Body of pancreas (tissue), 4 donors: Measurements from ENCODE around the gene SLC6A16. TPM values are rescaled to one million over a fixed set of nuclear protein-coding genes. Genes with fewer than 3 reads are reported as not detected.
A peak's percentile ranks its signal among the peaks of the same experiment; 100 is the strongest.
"Not testable (repeated sequence)": the region's sequence is repeated elsewhere in the genome, so short reads cannot be mapped to it uniquely, and the experiment has no call there.

ENCODE experiments used
- ATAC-seq: fragments of 150-250 bp; one replicate; pipeline ENCODE4 v1.9.1; 2016
- DNase-seq, 4 donors: peaks; one replicate each; pipeline ENCODE4 v3.0.0-alpha.2; 2019
- H3K27ac ChIP-seq, 4 donors: fragments of 200-600 bp; sonication (generic); 1 replicate in 3 of 4; 2 replicates in 1 of 4; pipeline versions ENCODE4 v1.5.1 to v1.6.1; 2016 to 2019; ENCODE audit warnings: mild to moderate bottlenecking in 1 of 4, mixed read lengths in 1 of 4, moderate library complexity in 1 of 4
- H3K27me3 ChIP-seq, 2 donors: fragments of 200-600 bp; sonication (generic); one replicate each; pipeline ENCODE4 v1.6.0; 2016; ENCODE audit warnings: mild to moderate bottlenecking in 1 of 2
- H3K36me3 ChIP-seq, 2 donors: fragments of 200-600 bp; sonication (generic); replicated peaks in 1 of 2; 2 replicates each; pipeline ENCODE4 v1.5.1; 2016; ENCODE audit warnings: low read depth in 2 of 2; ENCODE audit not compliant: insufficient read depth in 1 of 2
- H3K4me1 ChIP-seq: fragments of 200-600 bp; sonication (generic); one replicate; pipeline ENCODE4 v1.6.0; 2016
- H3K4me3 ChIP-seq, 2 donors: fragments of 200-600 bp; sonication (generic); 1 replicate in 1 of 2; 2 replicates in 1 of 2; pipeline ENCODE4 v1.5.1; 2016 to 2019
- H3K9me3 ChIP-seq, 3 donors: fragments of 200-600 bp; sonication (generic); 1 replicate in 2 of 3; 2 replicates in 1 of 3; pipeline ENCODE4 v1.5.1; 2016
- POLR2A ChIP-seq, 3 donors: fragments of 450-650 bp; IDR thresholded peaks; one replicate each; pipeline ENCODE4 v1.6.1; 2016; ENCODE audit warnings: antibody characterized with exemption in 3 of 3, mild to moderate bottlenecking in 2 of 3
- WGBS, 2 donors: methylation state at CpG; one replicate each; pipeline ENCODE4 v1.1.5; 2017; 5-methylcytosine and 5-hydroxymethylcytosine counted together
- intact Hi-C: fragments of 100-400 bp; cut with DNase I; formaldehyde crosslinking; loops from one replicate; pipeline ENCODE4 v1.15.1; 2023
- total RNA-seq, 2 donors: library from RNA; depleted of rRNA; stranded (reverse); fragments of >200 nt; gene quantifications; one replicate each; pipeline ENCODE4 v1.1.0, GENCODE V29; 2016
- TF ChIP-seq, protein P1 (sequence below), 7 experiments: fragments of 450-650 bp in 4 of 7; fragments of 200-600 bp in 3 of 7; sonication (generic) in 3 of 7; IDR thresholded peaks; one replicate each; pipeline ENCODE4 v1.5.1; 2016 to 2019; ENCODE audit warnings: antibody characterized with exemption in 7 of 7

SLC6A16 gene
- total RNA-seq, 2 donors from 2014 or later, result 0.99 to 1.6 TPM

DNA sequence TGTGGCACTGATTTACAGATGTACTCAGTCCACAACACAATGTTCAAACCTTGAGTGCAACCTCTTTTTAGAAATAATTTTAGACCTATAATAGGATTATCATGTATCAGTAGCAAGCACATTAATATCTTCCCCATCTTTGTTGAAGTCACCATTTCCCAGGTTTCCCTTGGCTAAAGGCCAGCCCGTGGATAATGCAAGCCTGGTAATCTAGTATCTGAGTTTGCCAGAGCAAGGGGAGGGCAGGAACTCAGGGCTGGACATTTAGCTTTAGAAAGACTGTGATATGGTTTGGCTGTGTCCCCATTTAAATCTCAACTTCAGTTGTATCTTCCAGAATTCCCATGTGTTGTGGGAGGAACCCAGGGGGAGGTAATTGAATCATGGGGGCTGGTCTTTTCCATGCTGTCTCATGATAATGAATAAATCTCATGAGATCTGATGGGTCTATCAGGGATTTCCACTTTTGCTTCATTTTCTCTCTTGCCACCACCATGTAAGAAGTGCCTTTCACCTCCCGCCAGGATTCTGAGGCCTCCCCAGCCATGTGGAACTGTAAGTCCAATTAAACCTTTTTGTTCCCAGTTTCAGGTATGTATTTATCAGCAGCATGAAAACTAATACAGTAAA, 37.7 kb downstream of the SLC6A16 start:
- no peak for TF ChIP-seq POLR2A (IDR thresholded peaks at IDR 0.05)
- TF ChIP-seq, protein P1, sequence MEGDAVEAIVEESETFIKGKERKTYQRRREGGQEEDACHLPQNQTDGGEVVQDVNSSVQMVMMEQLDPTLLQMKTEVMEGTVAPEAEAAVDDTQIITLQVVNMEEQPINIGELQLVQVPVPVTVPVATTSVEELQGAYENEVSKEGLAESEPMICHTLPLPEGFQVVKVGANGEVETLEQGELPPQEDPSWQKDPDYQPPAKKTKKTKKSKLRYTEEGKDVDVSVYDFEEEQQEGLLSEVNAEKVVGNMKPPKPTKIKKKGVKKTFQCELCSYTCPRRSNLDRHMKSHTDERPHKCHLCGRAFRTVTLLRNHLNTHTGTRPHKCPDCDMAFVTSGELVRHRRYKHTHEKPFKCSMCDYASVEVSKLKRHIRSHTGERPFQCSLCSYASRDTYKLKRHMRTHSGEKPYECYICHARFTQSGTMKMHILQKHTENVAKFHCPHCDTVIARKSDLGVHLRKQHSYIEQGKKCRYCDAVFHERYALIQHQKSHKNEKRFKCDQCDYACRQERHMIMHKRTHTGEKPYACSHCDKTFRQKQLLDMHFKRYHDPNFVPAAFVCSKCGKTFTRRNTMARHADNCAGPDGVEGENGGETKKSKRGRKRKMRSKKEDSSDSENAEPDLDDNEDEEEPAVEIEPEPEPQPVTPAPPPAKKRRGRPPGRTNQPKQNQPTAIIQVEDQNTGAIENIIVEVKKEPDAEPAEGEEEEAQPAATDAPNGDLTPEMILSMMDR (IDR thresholded peaks at IDR 0.05), result no peak
- no peak overlapping the region for H3K27ac ChIP-seq
- DNase-seq (peak in 1 of 4 donors; percentile 13), ATAC-seq (no peak)
- 13 to 35% methylated on average over 2 of the region's 2 CpGs for WGBS, 2 donors
- no peaks in the 10 kb centered on the region for H3K27me3 ChIP-seq
- intact Hi-C loops, result no loop called here
- H3K4me1 ChIP-seq, result no peaks in the 10 kb centered on the region
- no peaks in the 10 kb centered on the region for H3K36me3 ChIP-seq
- H3K4me3 ChIP-seq, result no peak overlapping the region
- peaks cover 0 to 5% (median 0%) of the 10 kb centered on the region in 3 donors for H3K9me3 ChIP-seq

DNA sequence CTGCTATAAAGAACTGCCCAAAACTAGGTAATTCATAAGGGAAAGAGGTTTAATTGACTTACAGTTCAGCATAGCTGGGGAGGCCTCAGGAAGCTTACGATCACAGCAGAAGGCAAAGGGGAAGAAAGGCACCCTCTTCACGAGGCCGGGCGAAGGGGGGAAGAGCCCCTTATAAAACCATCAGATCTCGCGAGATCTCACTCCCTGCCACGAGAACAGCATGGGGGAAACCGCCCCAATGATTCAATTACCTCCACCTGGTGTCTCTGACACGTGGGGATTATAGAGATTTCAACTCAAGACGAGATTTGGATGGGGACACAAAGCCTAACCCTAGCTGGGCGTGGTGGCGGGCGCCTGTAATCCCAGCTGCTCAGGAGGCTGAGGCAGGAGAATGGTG, 42.8 kb downstream of the SLC6A16 start:
- H3K36me3 ChIP-seq, result no peaks in the 10 kb centered on the region
- ATAC-seq (no peak), DNase-seq (no peak)
- 65 to 68% methylated on average over 4 to 13 of the region's 13 CpGs for WGBS, 2 donors
- no peaks in the 10 kb centered on the region for H3K9me3 ChIP-seq
- TF ChIP-seq, protein P1 (IDR thresholded peaks at IDR 0.05), result no peak
- TF ChIP-seq POLR2A (IDR thresholded peaks at IDR 0.05), result no peak
- H3K27ac ChIP-seq, result no peak overlapping the region
- H3K4me3 ChIP-seq, result no peak overlapping the region
- no peaks in the 10 kb centered on the region for H3K27me3 ChIP-seq
- intact Hi-C loops, result no loop called here
- no peaks in the 10 kb centered on the region for H3K4me1 ChIP-seq

DNA sequence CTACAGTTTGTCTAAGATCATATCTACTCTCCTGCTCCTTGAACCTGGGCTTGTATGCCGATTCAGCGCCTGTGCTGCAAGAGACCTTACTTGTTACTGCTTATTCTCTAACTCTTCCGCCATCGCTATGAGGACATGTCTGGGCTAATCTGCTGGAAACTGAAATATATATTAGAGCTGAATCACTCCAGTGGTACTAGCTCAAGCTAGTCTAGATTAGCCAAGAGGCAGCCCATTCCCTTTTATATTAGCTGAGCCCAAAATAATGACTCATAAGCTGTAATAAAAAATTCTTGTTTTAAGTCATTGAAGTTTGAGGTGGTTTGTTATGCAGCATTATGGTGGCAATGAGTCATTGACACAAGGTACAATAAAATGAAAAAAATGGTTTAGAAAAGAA, 52.8 kb downstream of the SLC6A16 start:
- no peak overlapping the region for H3K4me3 ChIP-seq
- no peaks in the 10 kb centered on the region for H3K9me3 ChIP-seq
- no peak for ATAC-seq
- TF ChIP-seq, protein P1 (IDR thresholded peaks at IDR 0.05), result no peak
- TF ChIP-seq POLR2A (IDR thresholded peaks at IDR 0.05), result no peak
- intact Hi-C loops, result no loop called here
- WGBS, 2 donors, result 90 to 92% methylated on average over 4 of the region's 4 CpGs
- no peak for DNase-seq
- H3K27me3 ChIP-seq, result no peaks in the 10 kb centered on the region
- no peaks in the 10 kb centered on the region for H3K36me3 ChIP-seq
- H3K4me1 ChIP-seq, result no peaks in the 10 kb centered on the region
- H3K27ac ChIP-seq, result no peak overlapping the region

DNA sequence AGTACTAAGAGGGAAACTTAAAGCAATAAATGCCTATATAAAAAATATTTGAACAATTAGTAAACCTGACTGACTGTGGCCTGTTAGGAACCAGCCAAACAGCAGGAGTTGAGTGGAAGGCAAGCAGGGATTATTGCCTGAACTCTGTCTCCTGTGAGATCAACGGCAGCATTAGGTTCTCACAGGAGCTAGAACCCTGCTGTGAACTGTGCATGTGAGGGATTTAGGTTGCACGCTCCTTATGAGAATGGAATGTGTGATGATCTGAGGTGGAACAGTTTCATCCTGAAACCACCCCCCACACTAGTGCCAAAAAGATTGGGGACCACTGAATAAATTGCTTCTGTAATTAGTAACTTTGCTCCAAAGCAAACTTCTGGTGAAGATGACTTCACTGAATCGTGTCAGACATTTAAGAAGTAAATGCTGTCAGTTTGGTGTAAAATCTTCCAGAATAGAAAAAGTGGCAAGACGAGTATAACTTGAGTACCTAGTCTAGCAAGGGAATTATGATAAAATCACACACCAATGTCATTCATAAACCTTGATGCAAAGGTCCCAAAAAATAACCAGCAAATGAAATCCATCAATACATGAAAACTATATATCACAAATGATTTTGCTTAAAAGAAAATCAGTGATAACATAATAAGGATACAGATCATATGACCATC, 53.8 kb downstream of the SLC6A16 start:
- no peak overlapping the region for H3K27ac ChIP-seq
- no peaks in the 10 kb centered on the region for H3K9me3 ChIP-seq
- no peak for DNase-seq
- 62 to 63% methylated on average over 4 of the region's 4 CpGs for WGBS, 2 donors
- no peaks in the 10 kb centered on the region for H3K4me1 ChIP-seq
- TF ChIP-seq, protein P1 (IDR thresholded peaks at IDR 0.05), result no peak
- no peak for TF ChIP-seq POLR2A (IDR thresholded peaks at IDR 0.05)
- ATAC-seq, result no peak
- intact Hi-C loops, result no loop called here
- H3K36me3 ChIP-seq, result no peaks in the 10 kb centered on the region
- H3K4me3 ChIP-seq, result no peak overlapping the region
- no peaks in the 10 kb centered on the region for H3K27me3 ChIP-seq

DNA sequence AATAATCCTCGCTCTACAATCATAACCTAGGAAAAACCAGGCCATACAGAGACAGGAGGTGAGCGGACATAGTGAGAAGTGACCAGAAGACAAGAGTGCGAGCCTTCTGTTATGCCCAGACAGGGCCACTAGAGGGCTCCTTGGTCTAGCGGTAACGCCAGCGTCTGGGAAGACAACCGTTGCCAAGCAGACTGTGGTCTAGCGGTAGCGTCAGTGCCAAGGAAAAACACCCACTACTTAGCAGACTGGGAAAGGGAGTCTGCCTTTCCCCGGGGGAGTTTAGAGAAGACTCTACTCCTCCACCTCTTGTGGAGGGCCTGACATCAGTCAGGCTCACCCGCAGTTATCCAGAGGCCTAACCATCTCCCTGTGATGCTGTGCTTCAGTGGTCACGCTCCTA, 58.6 kb downstream of the SLC6A16 start:
- DNase-seq, result peak; percentile 51 to 77 (median 64)
- H3K27ac ChIP-seq, H3K36me3 ChIP-seq, intact Hi-C loops, H3K9me3 ChIP-seq, H3K4me1 ChIP-seq, H3K27me3 ChIP-seq, H3K4me3 ChIP-seq, ATAC-seq: not testable (repeated sequence)
- TF ChIP-seq, protein P1 (IDR thresholded peaks at IDR 0.05), result peak; percentile 15 to 63 (median 36)
- WGBS, 2 donors, result 30 to 53% methylated on average over 4 to 12 of the region's 12 CpGs
